ENCODE data around the gene GSTP1. TPM values are rescaled to one million over a fixed set of nuclear protein-coding genes. Genes with fewer than 3 reads are reported as not detected.
"Not testable (repeated sequence)": the region's sequence is repeated elsewhere in the genome, so short reads cannot be mapped to it uniquely, and the experiment has no call there.

GSTP1 gene
- total RNA-seq, 1 donor from 2014 or later = 1,138 TPM

- no peak for DNase-seq
Measured at GRCh38 chr11:67615728-67616430, 32.3 kb downstream of the GSTP1 start.

GRCh38 chr11:67616431-67617242 is 33.0 kb downstream of the GSTP1 start:
- DNase-seq = no peak

- DNase-seq = no peak
Measured at GRCh38 chr11:67617243-67617953, 33.8 kb downstream of the GSTP1 start.

GRCh38 chr11:67618901-67619659 is 35.5 kb downstream of the GSTP1 start:
- DNase-seq = not testable (repeated sequence)

- DNase-seq = not testable (repeated sequence)
Measured at GRCh38 chr11:67619683-67620618, 36.3 kb downstream of the GSTP1 start.

GRCh38 chr11:67620621-67621020 is 37.0 kb downstream of the GSTP1 start:
- DNase-seq = not testable (repeated sequence)

- not testable (repeated sequence) for DNase-seq
Measured at GRCh38 chr11:67621928-67622327, 38.3 kb downstream of the GSTP1 start.

GRCh38 chr11:67622905-67623304 is 39.3 kb downstream of the GSTP1 start:
- not testable (repeated sequence) for DNase-seq

GRCh38 chr11:67623795-67624194 is 40.2 kb downstream of the GSTP1 start:
- not testable (repeated sequence) for DNase-seq

GRCh38 chr11:67626131-67626833 is 42.7 kb downstream of the GSTP1 start:
- DNase-seq = not testable (repeated sequence)

- no peak for DNase-seq
Measured at GRCh38 chr11:67626970-67627369, 43.4 kb downstream of the GSTP1 start.

- DNase-seq = no peak
Measured at GRCh38 chr11:67627441-67627811, 43.8 kb downstream of the GSTP1 start.

- no peak for DNase-seq
Measured at GRCh38 chr11:67627812-67628624, 44.4 kb downstream of the GSTP1 start.

- DNase-seq = no peak
Measured at GRCh38 chr11:67628710-67629385, 45.2 kb downstream of the GSTP1 start.

- DNase-seq = peak; percentile 86
Measured at GRCh38 chr11:67629386-67630227, 46.0 kb downstream of the GSTP1 start, which contains the start of gene NUDT8. NUDT8 (minus strand) TSS chr11:67629937; CDS start chr11:67629911, 26 bp downstream.

GRCh38 chr11:67630228-67630942 is 46.8 kb downstream of the GSTP1 start:
- peak; percentile 97 for DNase-seq

GRCh38 chr11:67630943-67631331 is 47.3 kb downstream of the GSTP1 start:
- no peak for DNase-seq
